Measurements from ENCODE around the gene TSHZ2.

Gene TSHZ2

GRCh38 chr20:53260591-53260990, 288.4 kb downstream of the TSHZ2 start:
- H3K36me3 Mint-ChIP-seq: peaks cover 20% of the 10 kb centered on the region
- H3K4me3 Mint-ChIP-seq: no peak overlapping the region
- H3K27me3 Mint-ChIP-seq: no peaks in the 10 kb centered on the region
- H3K4me1 Mint-ChIP-seq: peaks cover 7% of the 10 kb centered on the region
- no peak overlapping the region for H3K27ac Mint-ChIP-seq
- no peaks in the 10 kb centered on the region for H3K9me3 Mint-ChIP-seq

DNA sequence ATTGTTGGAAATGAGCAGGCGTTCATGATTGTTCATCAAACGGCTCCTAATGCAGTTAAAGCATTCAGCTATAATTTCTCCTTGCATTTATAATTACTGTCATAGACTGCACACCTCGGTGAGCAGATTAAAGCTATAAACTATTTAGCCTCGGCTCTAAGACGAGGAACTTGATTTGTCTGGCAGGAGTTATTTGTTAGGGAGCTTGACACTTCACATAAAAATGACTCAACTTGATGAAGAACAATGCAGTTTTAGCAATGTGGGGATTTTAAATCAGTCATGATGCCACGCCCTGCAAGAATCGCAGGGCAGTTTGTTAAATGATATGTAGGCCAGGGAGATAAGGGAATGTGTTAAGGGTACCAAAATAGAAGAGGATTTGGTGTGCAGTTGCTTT, 290.2 kb downstream of the TSHZ2 start:
- no peaks in the 10 kb centered on the region for H3K9me3 Mint-ChIP-seq
- H3K27ac Mint-ChIP-seq: peak overlapping the region; percentile 19
- no peak overlapping the region for H3K4me3 Mint-ChIP-seq
- H3K36me3 Mint-ChIP-seq: peaks cover 17% of the 10 kb centered on the region
- peaks cover 7% of the 10 kb centered on the region for H3K4me1 Mint-ChIP-seq
- H3K27me3 Mint-ChIP-seq: no peaks in the 10 kb centered on the region

- Mint-ChIP-seq H3K27ac (no peak overlapping the region), H3K9me3 (no peaks in the 10 kb centered on the region), H3K4me1 (peaks cover 7% of the 10 kb centered on the region), H3K4me3 (no peak overlapping the region), H3K27me3 (no peaks in the 10 kb centered on the region), H3K36me3 (peaks cover 14% of the 10 kb centered on the region)
Measured at GRCh38 chr20:53263554-53264438, 291.6 kb downstream of the TSHZ2 start.

DNA sequence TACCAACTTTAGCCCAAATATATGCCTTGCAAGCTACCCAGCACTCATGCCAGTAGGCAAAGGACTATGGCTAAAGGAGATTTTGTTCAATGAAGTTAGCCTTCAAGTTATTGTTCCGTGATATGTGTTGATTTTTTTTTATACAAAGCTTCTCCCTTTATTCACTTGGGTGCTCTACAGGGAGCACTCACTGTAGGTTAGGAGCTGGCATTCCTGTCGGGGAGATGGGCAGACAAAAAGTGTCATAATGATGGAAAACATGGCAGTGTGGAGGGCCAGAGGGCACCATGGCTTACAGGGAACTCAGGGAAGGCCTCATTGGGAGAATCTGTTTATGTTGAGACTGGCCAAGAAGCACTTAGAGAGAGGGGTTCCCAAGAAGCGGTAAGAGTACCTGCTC, 292.4 kb downstream of the TSHZ2 start:
- H3K4me1 Mint-ChIP-seq: peaks cover 7% of the 10 kb centered on the region
- H3K27ac Mint-ChIP-seq: peak overlapping the region; percentile 21
- H3K27me3 Mint-ChIP-seq: no peaks in the 10 kb centered on the region
- peaks cover 12% of the 10 kb centered on the region for H3K36me3 Mint-ChIP-seq
- no peak overlapping the region for H3K4me3 Mint-ChIP-seq
- H3K9me3 Mint-ChIP-seq: no peaks in the 10 kb centered on the region

GRCh38 chr20:53265304-53265875, 293.2 kb downstream of the TSHZ2 start:
- no peaks in the 10 kb centered on the region for H3K27me3 Mint-ChIP-seq
- peaks cover 12% of the 10 kb centered on the region for H3K36me3 Mint-ChIP-seq
- H3K27ac Mint-ChIP-seq: no peak overlapping the region
- no peak overlapping the region for H3K4me3 Mint-ChIP-seq
- no peaks in the 10 kb centered on the region for H3K9me3 Mint-ChIP-seq
- H3K4me1 Mint-ChIP-seq: peaks cover 7% of the 10 kb centered on the region

GRCh38 chr20:53269380-53269779, 297.2 kb downstream of the TSHZ2 start:
- Mint-ChIP-seq H3K4me3 (no peak overlapping the region), H3K9me3 (no peaks in the 10 kb centered on the region), H3K36me3 (peaks cover 21% of the 10 kb centered on the region), H3K27me3 (no peaks in the 10 kb centered on the region), H3K4me1 (peaks cover 10% of the 10 kb centered on the region), H3K27ac (no peak overlapping the region)

GRCh38 chr20:53270792-53271375, 298.7 kb downstream of the TSHZ2 start:
- Mint-ChIP-seq H3K4me1 (peaks cover 7% of the 10 kb centered on the region), H3K9me3 (no peaks in the 10 kb centered on the region), H3K27ac (no peak overlapping the region), H3K36me3 (peaks cover 24% of the 10 kb centered on the region), H3K4me3 (no peak overlapping the region), H3K27me3 (no peaks in the 10 kb centered on the region)

- Mint-ChIP-seq H3K4me1 (peaks cover 3% of the 10 kb centered on the region), H3K4me3 (no peak overlapping the region), H3K36me3 (peaks cover 27% of the 10 kb centered on the region), H3K27ac (no peak overlapping the region), H3K9me3 (no peaks in the 10 kb centered on the region), H3K27me3 (no peaks in the 10 kb centered on the region)
Measured at GRCh38 chr20:53274365-53274764, 302.2 kb downstream of the TSHZ2 start.

DNA sequence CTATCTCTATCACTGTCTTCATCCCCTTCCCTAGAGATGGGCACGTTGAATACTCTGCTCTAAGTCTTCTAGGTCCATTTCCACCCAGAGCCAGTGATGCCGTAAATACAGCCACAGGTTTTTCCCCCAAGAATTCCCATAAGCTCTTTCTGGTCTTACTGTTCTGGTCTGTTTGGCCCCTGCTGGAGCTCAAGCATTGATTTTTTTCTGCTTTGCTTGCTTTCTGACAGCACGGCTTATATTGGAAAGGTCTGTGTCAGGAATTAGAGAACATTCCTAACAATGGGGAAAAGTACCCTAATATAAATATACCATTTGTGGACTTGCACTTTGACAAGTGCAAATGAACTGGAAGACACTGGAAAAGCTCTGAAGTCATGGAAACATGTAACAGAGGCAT, 302.6 kb downstream of the TSHZ2 start:
- Mint-ChIP-seq H3K27me3 (no peaks in the 10 kb centered on the region), H3K4me1 (peaks cover 3% of the 10 kb centered on the region), H3K36me3 (peaks cover 30% of the 10 kb centered on the region), H3K9me3 (no peaks in the 10 kb centered on the region), H3K4me3 (no peak overlapping the region), H3K27ac (no peak overlapping the region)

DNA sequence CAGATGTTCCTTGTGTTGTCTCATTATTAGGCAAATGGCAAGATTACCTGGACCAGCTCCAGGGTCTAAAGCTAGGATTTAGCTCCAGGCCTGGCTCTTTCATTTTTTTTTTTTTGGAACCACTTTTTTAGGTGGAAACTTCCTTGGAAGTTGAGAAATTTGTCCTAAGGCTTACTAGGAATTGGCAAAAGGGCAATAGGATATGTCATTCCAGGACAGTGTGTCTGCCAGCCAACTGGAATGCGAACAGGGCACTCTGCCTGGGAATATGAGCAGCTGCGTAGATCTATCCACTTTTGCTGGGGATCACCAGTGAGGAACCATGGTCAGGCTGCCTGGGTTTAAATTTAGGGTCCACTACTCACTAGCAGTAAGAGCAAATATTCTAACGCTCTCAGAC, 304.0 kb downstream of the TSHZ2 start:
- no peak overlapping the region for H3K4me3 Mint-ChIP-seq
- H3K4me1 Mint-ChIP-seq: peaks cover 3% of the 10 kb centered on the region
- no peaks in the 10 kb centered on the region for H3K27me3 Mint-ChIP-seq
- no peaks in the 10 kb centered on the region for H3K9me3 Mint-ChIP-seq
- H3K36me3 Mint-ChIP-seq: peaks cover 34% of the 10 kb centered on the region
- H3K27ac Mint-ChIP-seq: no peak overlapping the region

DNA sequence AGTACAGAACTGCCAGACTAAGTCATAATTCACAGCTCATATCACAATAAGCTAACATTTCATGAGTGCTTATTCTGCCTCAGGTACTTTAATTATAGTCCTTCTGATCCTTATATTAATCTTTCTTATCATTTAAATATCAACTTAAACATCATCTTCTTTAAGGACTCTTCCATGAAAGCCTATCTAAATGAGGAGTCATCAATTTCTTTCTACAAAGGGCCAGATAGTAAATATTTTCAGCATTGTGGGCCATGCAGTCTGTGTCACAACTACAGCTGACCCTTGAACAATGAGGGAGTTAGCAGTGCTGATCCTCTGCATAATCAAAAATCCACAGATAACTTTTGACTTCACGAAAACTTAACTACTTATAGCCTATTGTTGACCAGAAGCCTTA, 306.4 kb downstream of the TSHZ2 start:
- Mint-ChIP-seq H3K4me1 (no peaks in the 10 kb centered on the region), H3K9me3 (no peaks in the 10 kb centered on the region), H3K36me3 (peaks cover 20% of the 10 kb centered on the region), H3K27me3 (no peaks in the 10 kb centered on the region), H3K4me3 (no peak overlapping the region), H3K27ac (peak overlapping the region; percentile 30)

- H3K27ac Mint-ChIP-seq: no peak overlapping the region
- H3K4me3 Mint-ChIP-seq: no peak overlapping the region
- H3K4me1 Mint-ChIP-seq: no peaks in the 10 kb centered on the region
- no peaks in the 10 kb centered on the region for H3K9me3 Mint-ChIP-seq
- peaks cover 16% of the 10 kb centered on the region for H3K36me3 Mint-ChIP-seq
- no peaks in the 10 kb centered on the region for H3K27me3 Mint-ChIP-seq
Measured at GRCh38 chr20:53279735-53280134, 307.6 kb downstream of the TSHZ2 start.

DNA sequence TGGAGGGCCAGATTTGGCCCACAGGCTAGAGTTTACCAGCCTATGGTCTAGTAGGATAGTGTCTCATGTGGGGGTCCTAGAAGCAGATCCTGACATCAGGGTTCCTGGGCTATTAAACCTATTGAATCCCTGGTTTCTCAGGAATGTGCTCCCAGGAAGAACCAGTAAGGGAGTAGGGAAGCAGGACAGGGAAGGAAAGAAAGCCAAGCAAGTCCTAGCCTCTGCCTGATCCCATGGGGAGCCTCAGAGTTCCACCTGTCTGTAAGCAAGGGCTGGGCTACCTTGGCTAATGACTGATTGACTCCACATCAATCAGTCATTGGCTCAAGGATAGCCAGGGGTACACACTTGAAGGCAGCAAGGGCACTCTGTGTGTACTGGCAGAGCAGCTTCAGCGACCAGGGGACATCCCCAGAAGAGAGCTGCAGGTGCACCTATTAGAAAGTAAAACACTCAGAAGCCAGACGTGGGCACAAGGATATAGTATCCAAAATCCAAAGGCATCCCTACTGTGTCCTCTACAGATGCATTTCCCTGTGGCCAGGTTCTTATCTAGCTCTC, 309.5 kb downstream of the TSHZ2 start:
- Mint-ChIP-seq H3K9me3 (no peaks in the 10 kb centered on the region), H3K4me1 (no peaks in the 10 kb centered on the region), H3K4me3 (no peak overlapping the region), H3K27ac (no peak overlapping the region), H3K36me3 (peaks cover 17% of the 10 kb centered on the region), H3K27me3 (no peaks in the 10 kb centered on the region)

- H3K27me3 Mint-ChIP-seq: no peaks in the 10 kb centered on the region
- H3K4me3 Mint-ChIP-seq: no peak overlapping the region
- no peaks in the 10 kb centered on the region for H3K9me3 Mint-ChIP-seq
- H3K4me1 Mint-ChIP-seq: no peaks in the 10 kb centered on the region
- peaks cover 19% of the 10 kb centered on the region for H3K36me3 Mint-ChIP-seq
- H3K27ac Mint-ChIP-seq: no peak overlapping the region
Measured at GRCh38 chr20:53282217-53282955, 310.2 kb downstream of the TSHZ2 start.

- Mint-ChIP-seq H3K4me3 (no peak overlapping the region), H3K27me3 (no peaks in the 10 kb centered on the region), H3K36me3 (peaks cover 21% of the 10 kb centered on the region), H3K4me1 (no peaks in the 10 kb centered on the region), H3K27ac (no peak overlapping the region), H3K9me3 (no peaks in the 10 kb centered on the region)
Measured at GRCh38 chr20:53283011-53283410, 310.9 kb downstream of the TSHZ2 start.

All from activated naive CD4-positive, alpha-beta T cell treated with anti-CD3 and anti-CD28 coated beads, Interleukin-2, amount 50 U/mL, for 24 hours (primary cell).